ENCODE measurements around the gene GJB2. TPM values are rescaled to one million over a fixed set of nuclear protein-coding genes. Genes with fewer than 3 reads are reported as not detected.
A peak's percentile ranks its signal among the peaks of the same experiment; 100 is the strongest.

GJB2 gene
- total RNA-seq, 4 donors from 2014 or later: 301 to 1,758 (median 1,011) TPM

- H3K4me1 ChIP-seq: peaks cover 12 to 45% (median 22%) of the 10 kb centered on the region in 3 donors
- H3K4me3 ChIP-seq: peak overlapping the region in 1 of 4 donors; percentile 52
- H3K9me3 ChIP-seq: no peaks in the 10 kb centered on the region
- no peaks in the 10 kb centered on the region for H3K36me3 ChIP-seq
- 6 to 20% methylated on average over 10 to 15 of the region's 22 CpGs for WGBS, 2 donors
- peak; percentile 58 for DNase-seq
- peaks cover 0 to 56% (median 0%) of the 10 kb centered on the region in 4 donors for H3K27me3 ChIP-seq
- TF ChIP-seq POLR2A (IDR thresholded peaks at IDR 0.05) (peak in 3 of 4 donors; percentile 26 to 31 (median 28)), CTCF (IDR thresholded peaks at IDR 0.05) (no peak)
- H3K27ac ChIP-seq: peak overlapping the region; percentile 75 to 84 (median 79)
- intact Hi-C loops (cut with DNase I): no loop called here
Observed at GRCh38 chr13:20174656-20175405, 17.9 kb downstream of the GJB2 start.

DNA sequence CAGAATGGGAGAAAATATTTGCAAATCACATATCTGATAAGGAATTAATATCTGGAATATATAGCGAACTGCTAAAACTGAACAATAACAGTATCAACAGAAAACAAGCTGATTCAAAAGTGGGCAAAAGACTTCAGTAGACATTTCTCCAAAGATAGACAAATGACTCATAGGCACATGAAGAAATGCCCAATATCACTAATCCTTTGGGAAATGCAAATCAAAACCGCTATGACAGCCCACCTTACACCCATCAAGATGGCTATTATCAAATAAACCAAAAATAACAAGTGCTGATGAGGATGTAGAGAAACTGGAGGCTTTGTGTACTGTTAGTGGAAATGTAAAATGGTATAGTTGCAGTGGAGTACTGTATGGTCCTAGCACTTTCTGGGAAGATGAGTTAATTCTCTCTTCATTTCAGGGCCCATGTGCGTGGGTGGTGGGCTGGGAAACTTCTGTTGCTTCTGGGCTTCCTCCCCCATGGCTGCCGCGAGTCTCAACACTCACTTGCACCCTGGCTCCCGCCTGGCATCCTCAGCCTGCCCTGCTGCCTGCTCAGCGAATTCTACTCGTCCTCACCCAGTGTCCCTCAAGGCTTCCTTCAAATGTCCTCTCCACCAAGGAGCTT lies 19.5 kb downstream of the GJB2 start:
- WGBS, 2 donors: 73 to 75% methylated on average over 7 to 8 of the region's 8 CpGs
- Histone ChIP-seq H3K27ac (no peak overlapping the region), H3K36me3 (no peaks in the 10 kb centered on the region), H3K27me3 (peaks cover 0 to 55% (median 0%) of the 10 kb centered on the region in 4 donors), H3K4me3 (no peak overlapping the region), H3K9me3 (no peaks in the 10 kb centered on the region), H3K4me1 (peaks cover 12 to 45% (median 22%) of the 10 kb centered on the region in 3 donors)
- no peak for TF ChIP-seq CTCF (IDR thresholded peaks at IDR 0.05)
- no peak for TF ChIP-seq POLR2A (IDR thresholded peaks at IDR 0.05)
- DNase-seq: no peak
- intact Hi-C loops (cut with DNase I): no loop called here

DNA sequence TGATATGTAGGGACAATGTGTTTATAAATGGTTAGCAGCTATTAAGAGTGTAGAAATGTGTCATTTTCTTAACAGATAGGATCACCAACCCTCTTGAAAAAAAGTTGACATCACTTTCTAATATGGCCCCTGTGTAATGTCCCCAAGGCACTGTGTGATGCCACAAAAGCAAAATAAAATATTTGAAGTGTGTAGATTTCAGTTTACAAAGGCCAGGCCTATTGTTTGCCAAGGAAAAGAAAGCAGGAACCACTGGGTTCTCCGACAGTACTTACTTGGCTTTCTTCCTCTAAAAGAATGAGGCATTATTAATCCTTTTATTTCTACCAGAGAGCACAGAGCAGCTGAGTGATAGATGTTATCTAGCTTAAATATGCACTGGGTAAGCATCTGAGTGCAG lies 21.4 kb downstream of the GJB2 start:
- H3K27me3 ChIP-seq: peaks cover 0 to 49% (median 0%) of the 10 kb centered on the region in 4 donors
- TF ChIP-seq POLR2A (IDR thresholded peaks at IDR 0.05) (no peak), CTCF (IDR thresholded peaks at IDR 0.05) (no peak)
- no peaks in the 10 kb centered on the region for H3K9me3 ChIP-seq
- no peak overlapping the region for H3K4me3 ChIP-seq
- intact Hi-C loops (cut with DNase I): no loop called here
- no peaks in the 10 kb centered on the region for H3K36me3 ChIP-seq
- H3K27ac ChIP-seq: no peak overlapping the region
- no peak for DNase-seq
- H3K4me1 ChIP-seq: peaks cover 12 to 32% (median 20%) of the 10 kb centered on the region in 3 donors
- 65 to 67% methylated on average over 1 of the region's 1 CpG for WGBS, 2 donors

DNA sequence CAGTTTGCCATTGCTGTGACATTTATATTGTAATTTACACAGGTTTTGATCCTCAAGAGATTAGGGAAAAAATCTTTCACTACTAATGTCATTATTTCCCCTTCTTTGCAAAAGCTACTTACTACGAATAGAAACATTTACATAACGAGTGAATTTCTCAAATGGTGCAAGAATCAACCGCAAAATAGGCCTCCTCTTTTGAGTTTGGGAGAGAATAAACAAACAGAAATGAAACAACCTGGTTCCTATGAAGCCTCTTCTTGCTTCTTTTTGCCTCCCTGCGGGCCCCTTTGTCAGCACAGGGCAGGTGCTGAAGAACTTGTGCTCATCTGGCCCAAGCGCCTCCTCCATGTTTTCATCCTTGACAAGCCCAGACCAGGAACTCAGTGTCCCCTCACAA lies 21.8 kb downstream of the GJB2 start:
- intact Hi-C loops (cut with DNase I): no loop called here
- Histone ChIP-seq H3K36me3 (no peaks in the 10 kb centered on the region), H3K27me3 (peaks cover 0 to 51% (median 0%) of the 10 kb centered on the region in 4 donors), H3K27ac (no peak overlapping the region), H3K4me1 (peaks cover 12 to 32% (median 17%) of the 10 kb centered on the region in 3 donors), H3K4me3 (no peak overlapping the region), H3K9me3 (no peaks in the 10 kb centered on the region)
- WGBS, 2 donors: 89 to 96% methylated on average over 5 of the region's 5 CpGs
- TF ChIP-seq CTCF (IDR thresholded peaks at IDR 0.05) (no peak), POLR2A (IDR thresholded peaks at IDR 0.05) (no peak)
- DNase-seq: no peak

DNA sequence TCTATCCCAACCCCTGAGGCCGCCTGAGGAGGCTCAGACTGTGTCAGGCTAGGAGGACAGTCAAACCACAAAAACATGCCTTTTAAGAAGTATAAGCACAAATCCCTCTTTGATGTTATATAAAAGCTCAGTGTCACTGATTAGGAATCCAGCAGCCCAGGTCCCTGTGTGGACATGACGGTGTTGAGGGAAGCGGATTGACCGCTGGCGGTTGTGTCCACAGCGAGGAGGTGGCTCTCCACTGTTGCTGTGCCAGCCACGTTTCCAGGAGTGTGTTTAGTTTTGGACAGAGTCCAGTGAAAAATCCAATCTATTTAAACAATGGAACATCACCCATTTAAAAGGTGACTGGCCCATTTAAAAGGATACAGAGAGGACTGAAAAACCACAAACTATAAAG lies 24.3 kb downstream of the GJB2 start:
- TF ChIP-seq POLR2A (IDR thresholded peaks at IDR 0.05) (no peak), CTCF (IDR thresholded peaks at IDR 0.05) (no peak)
- DNase-seq: no peak

More for the DNA sequence above, 24.3 kb downstream of the GJB2 start:
- no peak overlapping the region for H3K27ac ChIP-seq
- no peak overlapping the region for H3K4me3 ChIP-seq
- no peaks in the 10 kb centered on the region for H3K9me3 ChIP-seq
- peaks cover 0 to 14% (median 0%) of the 10 kb centered on the region in 3 donors for H3K4me1 ChIP-seq
- intact Hi-C loops (cut with DNase I): no loop called here
- no peaks in the 10 kb centered on the region for H3K36me3 ChIP-seq
- 69 to 79% methylated on average over 6 to 7 of the region's 7 CpGs for WGBS, 2 donors
- peaks cover 0 to 56% (median 0%) of the 10 kb centered on the region in 4 donors for H3K27me3 ChIP-seq

Measured in esophagus squamous epithelium (tissue), 5 donors.